Fibroblast of skin of left biceps (primary cell): ENCODE measurements around the gene CEP128.

ENCODE experiments used
- DNase-seq, 2 experiments: peaks; one replicate each; pipeline ENCODE4 v3.0.0-alpha.2; 2013; ENCODE audit warnings: low read depth in 2 of 2

The CEP128 gene

DNA sequence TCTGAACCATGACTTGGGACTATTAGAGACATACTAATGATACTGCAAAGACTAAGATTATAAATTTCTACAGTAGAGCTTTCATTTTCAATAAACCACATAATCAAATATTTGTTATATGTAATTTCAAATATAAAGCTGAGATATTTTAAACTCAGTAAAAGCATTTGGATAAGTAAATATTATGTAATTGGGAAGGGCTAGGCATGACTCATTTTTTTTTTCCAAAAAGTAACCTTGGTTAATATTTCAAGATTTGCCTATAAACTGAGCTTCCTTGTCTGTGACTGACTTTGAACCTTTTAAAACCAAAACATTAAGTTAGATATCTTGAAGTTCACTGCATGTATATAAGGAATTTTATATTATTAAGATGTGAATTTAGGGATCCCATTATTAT is 332.5 kb downstream of the CEP128 start:
- DNase-seq: no peak

DNA sequence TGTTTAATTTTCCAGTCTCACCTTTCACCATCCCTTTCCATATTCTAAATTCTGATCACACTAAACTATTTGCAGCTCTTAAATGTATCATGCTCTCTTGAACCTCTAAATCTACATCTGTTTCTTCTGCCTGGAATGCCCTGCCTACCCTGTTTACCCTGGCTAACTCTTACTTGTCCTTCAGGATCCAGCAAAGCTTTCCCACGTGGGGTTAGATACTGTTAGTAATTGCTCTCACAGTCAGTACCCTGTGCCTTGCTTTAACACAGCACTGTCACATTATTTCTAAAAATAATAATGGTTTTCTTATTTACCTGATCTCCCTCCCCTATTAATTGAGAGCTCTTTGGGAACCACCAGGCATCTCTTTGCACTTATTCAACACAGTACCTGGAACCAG is 333.0 kb downstream of the CEP128 start:
- no peak for DNase-seq

DNA sequence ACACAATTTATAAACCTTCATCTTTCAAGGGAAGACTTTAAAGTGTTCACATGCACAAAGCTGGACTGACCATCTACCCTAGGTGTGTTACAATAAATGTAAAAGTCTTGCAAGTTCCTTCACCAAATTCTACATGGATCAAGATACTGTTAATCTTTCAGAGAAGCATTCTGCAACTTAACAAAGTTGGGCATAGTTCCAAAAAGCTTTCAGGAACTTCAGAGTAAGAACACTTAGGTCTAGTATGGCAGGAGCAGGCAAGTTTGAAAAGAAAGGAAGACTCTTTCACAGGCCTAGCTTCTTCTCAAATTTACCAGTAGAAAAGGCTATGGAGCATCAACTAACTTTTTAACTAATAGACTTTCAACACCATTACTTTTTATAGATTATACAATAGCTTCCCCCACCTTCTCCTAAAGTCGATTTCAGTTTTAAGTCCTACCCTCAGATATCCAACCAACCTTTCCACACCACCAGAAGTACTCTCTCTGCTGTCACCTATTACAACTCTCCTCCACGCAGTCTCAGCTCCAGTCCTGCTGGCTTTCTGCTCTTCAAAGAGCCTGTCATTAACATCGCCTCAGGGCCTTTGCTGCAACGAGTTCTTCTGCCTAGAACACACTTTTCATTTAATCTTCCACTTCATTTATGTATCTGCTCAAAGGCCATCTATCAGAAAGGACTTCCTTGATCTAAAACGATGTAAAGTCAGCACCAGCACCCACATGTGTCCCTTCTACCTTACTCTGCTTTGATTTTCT is 333.9 kb downstream of the CEP128 start:
- DNase-seq: no peak

DNA sequence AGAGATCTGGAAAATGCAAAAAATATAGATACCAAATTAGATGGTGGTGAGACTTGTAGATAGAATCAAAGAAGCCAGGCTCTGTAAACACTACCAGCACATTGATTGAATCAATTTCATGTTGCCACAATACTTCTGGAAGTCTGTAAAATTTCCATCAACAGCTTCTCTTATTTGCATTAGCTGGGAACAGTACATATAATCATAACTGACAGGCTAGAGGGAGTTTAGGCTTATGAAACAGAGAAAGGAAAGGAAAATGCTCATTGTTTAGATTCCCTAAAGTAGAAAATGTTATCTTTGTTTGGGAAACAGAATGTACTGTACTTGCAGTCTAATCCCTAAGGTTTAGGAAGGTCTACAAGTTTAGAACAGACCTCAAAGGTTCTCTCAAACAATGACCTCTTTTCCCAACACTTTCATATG is 335.2 kb downstream of the CEP128 start:
- no peak for DNase-seq

DNA sequence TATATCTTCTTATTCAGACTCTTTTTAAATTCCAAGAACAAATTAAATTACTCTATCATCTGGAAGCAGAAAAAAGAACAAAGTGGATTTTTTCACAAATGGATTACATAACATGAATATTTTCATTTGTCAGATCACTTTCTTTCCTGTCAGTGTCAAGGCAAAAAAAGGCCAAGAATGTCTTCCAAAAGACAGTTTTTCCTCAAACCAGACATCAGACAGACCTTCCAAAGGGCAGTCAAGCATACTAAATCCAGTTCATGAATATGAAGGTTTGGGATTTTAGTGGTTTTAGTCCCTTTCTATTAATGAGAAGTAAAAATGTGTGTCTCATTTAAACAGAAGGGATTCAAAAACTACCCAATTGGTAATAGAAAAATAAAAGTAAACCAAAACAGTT is 336.0 kb downstream of the CEP128 start:
- DNase-seq: no peak

DNA sequence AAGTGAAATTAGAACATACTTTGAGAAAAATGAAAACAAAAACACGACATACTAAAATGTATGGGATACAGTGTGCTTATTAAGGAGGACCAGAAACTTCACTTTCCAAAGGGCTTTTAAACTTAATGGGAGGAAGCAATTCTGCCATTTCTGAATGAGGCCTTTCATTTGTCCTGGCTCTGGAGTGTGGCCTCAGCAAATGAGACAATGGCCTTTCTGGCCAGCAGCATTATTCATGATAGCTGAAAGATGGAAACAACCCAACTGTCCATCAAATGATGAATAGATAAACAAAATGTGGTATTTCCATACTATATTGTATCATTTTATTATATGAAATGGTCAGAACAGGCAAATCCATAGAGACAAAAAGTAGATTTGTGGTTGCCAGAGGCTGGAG is 338.6 kb downstream of the CEP128 start:
- no peak for DNase-seq

DNA sequence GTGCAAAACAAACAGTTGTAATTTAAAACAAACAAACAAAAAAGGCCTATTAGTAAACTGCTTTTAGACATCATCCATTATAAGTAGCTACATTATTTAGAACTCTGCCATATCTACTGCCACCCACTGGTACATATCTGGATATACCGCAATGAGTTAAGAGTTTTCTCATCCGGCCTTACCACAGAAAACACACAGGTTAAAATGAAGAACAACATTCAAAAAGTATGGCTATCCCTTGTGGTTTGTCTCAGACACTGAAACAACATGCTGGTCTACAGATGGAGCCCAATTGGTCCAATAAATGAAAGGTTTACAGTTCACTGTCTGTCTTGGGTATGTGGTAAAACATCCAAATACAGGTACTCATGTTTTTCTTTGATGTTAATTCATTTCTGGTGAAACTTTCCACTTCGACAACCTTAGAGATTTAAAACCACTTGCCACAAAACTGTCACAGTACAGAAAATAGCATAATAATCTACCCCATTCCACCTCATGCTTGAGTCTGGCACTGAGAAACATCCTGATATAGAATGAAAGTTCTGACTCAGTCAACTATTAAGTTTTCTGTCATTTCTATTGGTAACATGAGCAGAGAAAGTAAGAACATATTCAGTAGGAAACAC is 354.3 kb downstream of the CEP128 start:
- peak in 1 of 2 experiments; percentile 10 for DNase-seq

DNA sequence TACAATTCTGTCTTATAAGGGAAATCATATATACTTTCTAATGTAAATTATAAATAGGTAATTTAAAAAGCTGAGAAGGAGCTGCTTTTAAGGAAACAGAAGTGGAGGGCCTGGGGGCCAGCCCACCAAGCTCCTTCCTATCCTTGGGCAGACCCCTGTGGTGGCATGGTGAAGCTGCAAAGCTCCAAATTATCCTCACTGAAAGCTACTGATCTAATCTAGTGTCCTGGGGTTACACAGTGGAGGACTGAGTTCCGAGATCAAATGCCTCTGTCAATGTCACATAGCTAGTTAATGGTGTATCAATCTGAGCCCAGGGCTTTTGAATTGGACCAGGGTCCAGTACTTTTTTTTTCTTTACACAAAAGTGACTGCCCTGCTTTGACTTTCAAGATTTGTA is 355.4 kb downstream of the CEP128 start:
- no peak for DNase-seq

DNA sequence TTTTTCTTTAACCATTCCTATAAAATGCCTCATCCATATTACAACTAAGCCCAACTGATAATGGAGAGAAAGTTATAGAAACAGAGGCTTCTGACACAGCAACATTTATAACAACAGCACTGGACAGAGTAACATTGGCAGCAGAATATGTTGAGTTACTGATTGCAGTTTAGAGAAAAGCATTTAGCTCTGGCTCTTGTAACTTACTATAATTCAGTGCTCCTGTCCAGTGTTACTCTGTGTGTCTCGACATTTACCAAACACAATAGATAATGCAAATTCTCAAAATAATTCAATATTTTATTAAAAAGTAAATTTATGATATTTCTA is 356.1 kb downstream of the CEP128 start:
- DNase-seq: no peak

DNA sequence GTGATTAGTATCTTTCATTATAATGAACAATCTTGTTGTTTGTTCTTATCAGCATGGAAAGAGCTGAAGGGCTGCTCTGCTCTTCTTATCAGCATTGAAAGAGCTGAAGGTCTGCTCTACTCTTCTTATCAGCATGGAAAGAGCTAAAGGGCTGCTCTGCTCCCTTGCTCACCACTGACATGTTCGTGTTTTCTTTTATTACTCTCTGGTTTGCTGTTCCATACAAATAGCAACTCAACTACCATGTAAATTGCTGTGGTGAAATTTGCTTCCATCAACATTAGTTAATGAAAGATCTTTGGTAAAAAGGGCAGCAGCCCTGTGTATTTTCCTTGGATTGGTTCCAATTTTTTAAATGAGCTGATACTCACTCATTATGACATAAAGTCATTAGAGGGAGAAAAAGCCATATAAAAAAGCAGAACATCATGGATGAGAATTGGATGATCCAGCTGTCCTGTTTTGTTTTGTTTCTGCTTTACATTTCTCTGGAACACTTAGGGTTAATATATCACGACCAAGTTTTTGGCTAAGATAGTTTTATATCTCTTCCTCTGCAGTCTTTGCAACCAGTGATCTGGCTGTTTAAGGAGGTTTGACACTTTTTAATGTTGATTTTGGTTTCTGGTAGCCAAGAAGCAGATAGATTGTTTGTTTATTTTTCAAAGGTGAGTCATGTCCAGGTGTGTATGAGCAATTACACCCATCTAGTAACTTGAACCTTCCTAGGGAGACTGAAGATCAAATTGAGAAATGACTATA is 356.6 kb downstream of the CEP128 start:
- DNase-seq: no peak

DNA sequence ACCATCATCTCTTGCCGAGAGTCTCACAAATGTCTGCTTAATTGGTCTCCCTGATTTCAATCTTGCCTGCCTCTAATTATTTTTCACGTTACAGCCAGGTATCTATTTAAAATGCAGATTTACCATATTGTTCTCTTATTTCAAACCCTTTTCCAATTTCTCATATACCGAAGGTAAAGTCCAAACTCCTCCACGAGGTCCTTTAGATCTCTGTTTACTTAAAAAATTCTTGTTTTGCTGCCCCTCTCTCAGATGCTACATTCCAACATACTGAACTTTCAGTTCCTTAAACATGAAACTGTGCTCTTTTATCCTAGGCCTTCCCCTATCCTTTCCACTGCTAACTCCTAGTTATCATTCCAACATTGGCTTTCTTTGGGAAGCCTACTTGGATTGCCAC is 363.9 kb downstream of the CEP128 start:
- DNase-seq: no peak

DNA sequence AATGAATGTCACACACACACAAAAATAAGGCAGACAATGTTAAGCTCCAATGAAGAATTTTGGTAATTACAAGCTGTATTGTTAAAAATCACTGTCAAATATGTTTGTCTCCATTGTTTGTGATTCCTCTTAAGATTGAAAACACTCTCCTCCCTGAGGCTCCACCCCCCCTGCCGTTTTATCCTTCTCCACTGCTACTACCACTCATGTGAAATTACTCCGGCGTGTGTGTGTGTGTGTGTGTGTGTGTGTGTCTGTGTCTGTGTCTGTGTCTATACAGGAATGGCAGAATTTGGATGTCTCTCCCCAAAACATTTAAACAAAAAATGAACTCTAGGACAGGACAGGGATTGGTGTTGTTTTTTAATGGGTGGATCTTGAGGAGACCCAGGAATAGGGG is 365.1 kb downstream of the CEP128 start:
- no peak for DNase-seq

DNA sequence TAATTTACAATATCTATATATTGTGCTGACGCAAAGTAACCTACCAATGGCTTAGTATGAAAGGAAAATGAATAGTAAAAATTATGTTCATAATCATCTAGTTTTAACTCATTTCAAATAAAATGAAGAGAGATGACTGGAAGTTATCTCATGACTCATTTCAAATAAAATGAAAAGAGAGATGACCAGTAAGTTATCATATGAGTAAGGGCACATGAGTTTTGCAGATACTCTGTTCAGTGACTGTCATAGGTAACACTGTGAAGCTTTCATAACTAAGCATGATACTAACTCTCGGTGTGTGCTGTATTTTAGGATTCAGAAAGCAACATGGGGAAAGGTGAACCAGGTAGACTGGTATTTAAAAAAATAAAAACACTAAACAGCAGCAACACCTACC is 365.8 kb downstream of the CEP128 start:
- DNase-seq: no peak

DNA sequence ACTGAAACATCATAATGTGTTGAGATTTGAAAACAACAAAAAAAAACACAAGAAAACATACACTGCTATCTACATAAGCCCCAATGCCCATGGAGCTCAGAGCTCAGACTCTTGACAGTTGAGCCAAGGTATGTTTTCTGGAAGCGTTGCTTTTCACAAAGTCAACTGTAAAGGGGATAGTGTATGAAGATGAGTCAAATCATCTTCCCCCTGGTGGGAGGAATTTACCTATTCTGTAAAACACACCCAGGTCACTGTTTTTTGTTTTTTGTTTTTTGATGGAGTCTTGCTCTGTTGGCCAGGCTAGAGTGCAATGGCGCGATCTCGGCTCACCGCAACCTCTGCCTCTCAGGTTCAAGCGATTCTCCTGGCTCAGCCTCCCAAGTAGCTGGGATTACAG is 368.9 kb downstream of the CEP128 start:
- no peak for DNase-seq

DNA sequence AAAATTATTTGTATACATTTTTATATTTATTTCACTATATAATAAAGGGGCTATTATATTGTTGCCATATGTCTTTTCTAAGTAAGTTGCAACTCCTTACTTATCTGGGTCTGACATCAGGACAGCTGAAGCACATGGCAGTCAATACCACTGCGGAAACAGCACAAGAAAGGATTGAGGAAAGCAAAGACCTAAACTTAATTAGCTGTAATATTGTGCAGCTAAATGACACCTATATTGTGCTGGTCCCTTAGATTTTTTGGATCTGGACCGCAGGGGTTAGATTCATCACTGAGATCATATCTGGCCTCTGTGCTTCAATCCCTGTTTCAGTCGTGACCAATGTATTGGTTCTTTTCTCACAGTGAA is 370.6 kb downstream of the CEP128 start:
- no peak for DNase-seq

DNA sequence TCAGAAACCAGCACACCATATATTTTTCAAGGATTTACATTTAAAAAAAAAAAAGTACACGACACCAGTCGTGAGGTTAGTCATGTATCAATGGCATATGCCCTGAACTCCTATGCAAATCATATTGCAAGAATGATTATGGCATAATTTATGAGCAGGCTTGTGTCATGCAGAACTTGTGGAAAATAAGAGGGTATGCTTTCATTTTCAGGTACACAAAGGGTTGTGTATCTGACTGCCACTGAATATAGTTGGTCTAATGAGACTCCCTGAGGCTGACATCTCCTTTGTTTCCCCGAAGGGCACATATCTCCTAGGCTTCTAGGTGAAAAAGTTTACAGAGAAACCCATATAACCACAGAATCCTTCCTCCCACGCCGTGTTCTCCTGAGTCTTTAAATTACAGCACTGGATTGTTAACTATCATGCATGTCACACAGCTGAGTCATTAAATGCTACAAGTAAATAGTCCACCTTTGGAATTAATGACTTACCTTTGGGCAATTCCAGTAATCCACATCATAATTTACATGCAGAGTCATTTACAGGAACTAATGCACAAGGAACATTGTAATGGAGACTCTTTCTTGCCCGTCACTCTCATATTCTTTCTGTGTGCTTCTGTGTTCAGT is 373.5 kb downstream of the CEP128 start:
- DNase-seq: peak in 1 of 2 experiments; percentile 4

DNA sequence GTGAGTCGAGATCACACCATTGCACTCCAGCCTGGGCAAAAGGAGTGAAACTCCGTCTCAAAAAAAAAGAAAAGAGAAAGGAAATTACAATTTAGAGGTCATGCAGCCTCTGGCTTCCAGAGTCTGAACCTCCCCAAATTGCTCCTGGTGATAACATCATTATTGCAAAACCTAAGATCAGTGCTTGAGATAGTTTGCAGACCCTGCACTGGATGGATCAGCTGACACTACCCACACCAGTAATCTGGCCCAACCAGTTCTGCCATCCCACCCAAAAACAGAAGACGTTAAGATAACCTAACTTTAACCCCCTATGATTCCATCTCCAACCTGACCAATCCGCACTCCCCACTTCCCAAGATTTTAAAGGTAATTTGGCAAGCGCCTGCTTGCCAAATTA is 376.5 kb downstream of the CEP128 start:
- DNase-seq: no peak

DNA sequence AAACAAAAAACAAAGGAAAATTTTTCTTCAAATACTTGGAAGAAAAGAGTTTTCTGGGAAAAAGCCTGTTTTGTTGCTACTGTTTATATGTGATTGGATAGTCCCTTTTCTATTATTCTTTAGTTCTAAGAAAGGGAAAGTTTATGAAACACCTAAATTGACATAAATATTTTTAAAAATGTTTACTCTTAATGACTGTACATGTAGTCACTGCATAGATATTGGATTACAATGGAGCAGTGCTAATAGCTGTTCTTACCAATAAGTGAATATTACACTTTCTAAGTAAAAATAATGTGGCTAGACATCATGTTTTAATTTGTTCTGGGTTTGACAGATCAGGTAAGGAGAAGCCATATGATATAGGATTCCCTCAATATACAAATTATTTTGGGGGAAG is 377.5 kb downstream of the CEP128 start:
- DNase-seq: no peak

DNA sequence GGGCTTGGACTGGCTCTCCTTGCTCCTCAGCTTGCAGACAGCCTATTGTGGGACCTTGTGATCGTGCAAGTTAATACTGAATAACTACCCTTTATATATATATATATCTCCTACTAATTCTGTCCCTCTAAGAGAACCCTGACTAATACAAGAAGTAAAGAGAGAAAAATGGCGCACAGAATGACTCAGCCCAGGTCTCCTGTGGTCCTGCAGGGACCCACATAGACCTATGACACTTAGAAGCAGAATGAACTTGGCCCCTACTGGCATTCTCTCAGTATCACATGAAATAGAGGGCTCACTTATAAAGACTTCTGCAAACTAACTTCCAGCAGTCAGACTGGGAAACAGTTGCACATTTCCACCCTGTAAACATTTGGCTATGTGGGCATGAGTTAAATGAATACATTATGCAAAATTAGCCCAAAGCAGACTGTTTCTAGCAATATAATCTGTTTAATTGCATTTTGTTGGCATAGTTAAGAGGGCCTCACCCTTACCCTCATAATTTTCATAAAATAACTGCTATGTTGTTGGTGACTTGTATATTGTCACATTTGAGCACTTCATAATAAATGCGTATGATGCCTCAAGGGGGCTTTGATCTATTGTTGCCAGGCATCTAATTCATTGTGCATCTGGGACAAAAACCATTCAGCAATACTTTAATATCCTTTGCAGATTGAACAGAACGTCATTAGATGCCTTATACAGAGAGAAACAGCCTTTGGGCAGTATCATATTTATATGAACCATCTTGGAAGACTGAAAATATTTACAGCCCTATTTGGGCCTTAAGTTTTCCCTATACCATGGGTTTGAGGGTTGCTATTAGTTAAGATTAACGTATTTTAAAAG is 380.5 kb downstream of the CEP128 start:
- no peak for DNase-seq

DNA sequence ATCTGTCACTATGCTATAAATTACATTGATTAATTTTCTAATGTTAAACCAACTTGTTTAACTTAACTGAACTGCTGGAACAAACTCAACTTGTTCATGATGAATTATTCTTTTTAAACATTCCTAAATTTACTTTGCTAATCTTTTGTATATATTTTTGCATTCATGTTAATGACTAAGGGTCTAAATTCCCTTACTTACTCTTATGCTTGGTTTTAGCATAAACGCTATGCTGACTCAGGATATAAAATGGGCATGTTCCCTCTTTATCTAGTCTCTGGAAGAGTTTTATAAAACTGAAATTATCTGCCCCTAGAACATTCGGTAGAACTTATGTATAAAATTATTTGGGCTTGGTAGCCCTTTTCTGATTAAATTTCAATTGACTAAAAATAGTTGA is 387.4 kb downstream of the CEP128 start:
- DNase-seq: no peak

DNA sequence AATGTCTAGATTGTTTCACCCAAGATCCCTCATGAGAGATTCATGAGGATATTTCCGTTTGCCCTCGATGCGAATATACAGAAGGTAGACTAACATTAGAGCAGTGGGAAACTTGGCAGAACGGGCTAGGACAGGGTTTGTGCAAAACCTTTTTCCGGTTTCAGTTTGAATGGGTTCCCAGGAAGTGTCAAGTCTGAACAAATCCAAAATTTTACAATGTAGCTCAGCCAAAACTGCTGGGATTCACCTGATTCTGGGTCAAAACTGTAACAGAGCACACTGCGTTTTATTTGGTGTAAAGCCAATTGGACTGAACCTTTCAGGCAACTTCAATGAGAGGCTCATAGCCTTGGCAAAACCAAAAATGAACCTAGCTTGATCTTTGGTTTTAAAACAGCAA is 392.4 kb downstream of the CEP128 start:
- DNase-seq: no peak
